WTC11 (cell line): Measurements from ENCODE around the gene PRKCSH. TPM values are rescaled to one million over a fixed set of nuclear protein-coding genes. Genes with fewer than 3 reads are reported as not detected.

Experiments
- ATAC-seq: fragments of 200-7000 bp; cut with Tn5 transposase; 2 replicates; pipeline ENCODE4 v1.10.0; 2021; ENCODE audit warnings: mild to moderate bottlenecking, moderate library complexity
- CTCF ChIA-PET: fragments of 300-600 bp; sonication (Branson Sonifier 250); formaldehyde crosslinking; loops from one replicate; lab custom pipeline; 2021; ENCODE audit warnings: antibody characterized with exemption; lab: Charles Lee
- POLR2A ChIA-PET: fragments of 350-600 bp; sonication (Branson Sonifier 250); formaldehyde crosslinking; loops from one replicate; lab custom pipeline; 2021; ENCODE audit warnings: antibody characterized with exemption; lab: Charles Lee
- DNase-seq: peaks from one replicate; pipeline ENCODE4 v3.0.0; 2021; ENCODE audit warnings: low spot score
- H3K27ac Mint-ChIP-seq: 2 replicates; pipeline ENCODE4 v1.8.0; 2021; ENCODE audit warnings: mixed read lengths
- H3K27me3 Mint-ChIP-seq: 2 replicates; pipeline ENCODE4 v1.8.0; 2021; ENCODE audit warnings: low read depth, mild to moderate bottlenecking, moderate library complexity, mixed read lengths
- H3K36me3 Mint-ChIP-seq: 2 replicates; pipeline ENCODE4 v1.8.0; 2021; ENCODE audit warnings: mixed read lengths
- H3K4me1 Mint-ChIP-seq: 2 replicates; pipeline ENCODE4 v1.8.0; 2022; ENCODE audit warnings: mixed read lengths
- H3K4me3 Mint-ChIP-seq: 2 replicates; pipeline ENCODE4 v1.8.0; 2021; ENCODE audit warnings: mild to moderate bottlenecking, moderate library complexity, mixed read lengths
- H3K9me3 Mint-ChIP-seq: 2 replicates; pipeline ENCODE4 v1.8.0; 2021; ENCODE audit warnings: mixed read lengths
- AR ChIP-seq: fragments of 250-450 bp; sonication (Bioruptor Pico); IDR thresholded peaks from 2 replicates; pipeline ENCODE4 v1.9.0; 2021; ENCODE audit warnings: mild to moderate bottlenecking
- ARID4B ChIP-seq: sonication (generic); formaldehyde crosslinking; IDR thresholded peaks from 2 replicates; pipeline ENCODE4 v1.8.0; 2023; ENCODE audit warnings: missing genetic modification reagents, mild to moderate bottlenecking, borderline replicate concordance
- EMX1 ChIP-seq: fragments of 250-450 bp; sonication (Bioruptor Pico); IDR thresholded peaks from 2 replicates; pipeline ENCODE4 v1.8.0; 2021; ENCODE audit warnings: mild to moderate bottlenecking
- ERG ChIP-seq: fragments of 250-450 bp; sonication (Bioruptor Pico); IDR thresholded peaks from 2 replicates; pipeline ENCODE4 v1.8.0; 2021; ENCODE audit warnings: mild to moderate bottlenecking
- FOXJ3 ChIP-seq: sonication (generic); formaldehyde crosslinking; IDR thresholded peaks from 2 replicates; pipeline ENCODE4 v1.9.0; 2021; ENCODE audit warnings: missing genetic modification reagents, mild to moderate bottlenecking, borderline replicate concordance
- HMGA2 ChIP-seq: fragments of 250-450 bp; sonication (Bioruptor Pico); IDR thresholded peaks from 2 replicates; pipeline ENCODE4 v1.4.0; 2021; ENCODE audit warnings: mild to moderate bottlenecking, moderate library complexity
- IRF2 ChIP-seq: sonication (generic); formaldehyde crosslinking; IDR thresholded peaks from 2 replicates; pipeline ENCODE4 v1.8.0; 2022; ENCODE audit warnings: low read depth, missing genetic modification reagents, borderline replicate concordance
- KAT7 ChIP-seq: sonication (generic); formaldehyde crosslinking; IDR thresholded peaks from 2 replicates; pipeline ENCODE4 v1.8.1; 2023; ENCODE audit warnings: missing genetic modification reagents, mild to moderate bottlenecking, borderline replicate concordance
- MAX ChIP-seq: sonication (generic); formaldehyde crosslinking; IDR thresholded peaks from 2 replicates; pipeline ENCODE4 v1.8.0; 2022; ENCODE audit warnings: mild to moderate bottlenecking, missing genetic modification reagents
- NFATC4 ChIP-seq: fragments of 250-450 bp; sonication (Bioruptor Pico); IDR thresholded peaks from 2 replicates; pipeline ENCODE4 v1.9.0; 2021; ENCODE audit warnings: mild to moderate bottlenecking
- NFE2L1 ChIP-seq: sonication (generic); formaldehyde crosslinking; IDR thresholded peaks from 2 replicates; pipeline ENCODE4 v1.8.1; 2023; ENCODE audit warnings: missing genetic modification reagents
- NR1H2 ChIP-seq: sonication (generic); formaldehyde crosslinking; IDR thresholded peaks from 2 replicates; pipeline ENCODE4 v1.9.0; 2021; ENCODE audit warnings: mild to moderate bottlenecking, moderate library complexity, missing genetic modification reagents
- RORB ChIP-seq: fragments of 250-450 bp; sonication (Bioruptor Pico); IDR thresholded peaks from 2 replicates; pipeline ENCODE4 v1.9.0; 2021; ENCODE audit warnings: mild to moderate bottlenecking
- SOX15 ChIP-seq: fragments of 250-450 bp; sonication (Bioruptor Pico); IDR thresholded peaks from 2 replicates; pipeline ENCODE4 v1.9.0; 2021; ENCODE audit warnings: mild to moderate bottlenecking
- SP1 ChIP-seq: sonication (generic); formaldehyde crosslinking; conservative IDR thresholded peaks from 2 replicates; pipeline ENCODE4 v1.8.1; 2022; ENCODE audit warnings: missing genetic modification reagents
- TEAD4 ChIP-seq: sonication (generic); formaldehyde crosslinking; IDR thresholded peaks from 2 replicates; pipeline ENCODE4 v1.8.0; 2022; ENCODE audit warnings: mild to moderate bottlenecking, missing genetic modification reagents
- TP53 ChIP-seq: sonication (generic); formaldehyde crosslinking; IDR thresholded peaks from 2 replicates; pipeline ENCODE4 v1.8.1; 2023; ENCODE audit warnings: mild to moderate bottlenecking, missing genetic modification reagents
- USF1 ChIP-seq: sonication (generic); formaldehyde crosslinking; IDR thresholded peaks from 2 replicates; pipeline ENCODE4 v1.8.0; 2022; ENCODE audit warnings: mild to moderate bottlenecking, missing genetic modification reagents
- USF2 ChIP-seq: sonication (generic); formaldehyde crosslinking; IDR thresholded peaks from 2 replicates; pipeline ENCODE4 v1.8.1; 2023; ENCODE audit warnings: mild to moderate bottlenecking, missing genetic modification reagents, moderate library complexity
- ZBTB43 ChIP-seq: sonication (generic); formaldehyde crosslinking; IDR thresholded peaks from 2 replicates; pipeline ENCODE4 v1.8.1; 2023; ENCODE audit warnings: mild to moderate bottlenecking, missing genetic modification reagents
- ZNF263 ChIP-seq: sonication (generic); formaldehyde crosslinking; IDR thresholded peaks from 2 replicates; pipeline ENCODE4 v1.8.1; 2022; ENCODE audit warnings: low read depth, mild to moderate bottlenecking, moderate library complexity, missing genetic modification reagents
- ZNF423 ChIP-seq: fragments of 250-450 bp; sonication (Bioruptor Pico); IDR thresholded peaks from 2 replicates; pipeline ENCODE4 v2.1.2; 2022; ENCODE audit warnings: mild to moderate bottlenecking, moderate library complexity
- ZSCAN18 ChIP-seq: fragments of 250-450 bp; sonication (Bioruptor Pico); IDR thresholded peaks from 2 replicates; pipeline ENCODE4 v2.1.2; 2022; ENCODE audit warnings: mild to moderate bottlenecking, moderate library complexity
- total RNA-seq: library from RNA; stranded (reverse); gene quantifications from 3 replicates; pipeline ENCODE4 v1.2.3, GENCODE V29; 2021

PRKCSH gene
- total RNA-seq, 1 experiment from 2014 or later, result 396 TPM

GRCh38 chr19:11423164-11423790 is 12.2 kb upstream of the PRKCSH start:
- DNase-seq, result no peak
- TF ChIP-seq IRF2 (CRISPR knock-in tag) (no peak), ZSCAN18 (CRISPR knock-in tag) (no peak), TP53 (CRISPR knock-in tag) (no peak), EMX1 (CRISPR knock-in tag) (no peak), ARID4B (no peak), KAT7 (no peak), TEAD4 (CRISPR knock-in tag) (no peak), MAX (no peak), SOX15 (CRISPR knock-in tag) (no peak), FOXJ3 (no peak), AR (CRISPR knock-in tag) (no peak)
- Mint-ChIP-seq H3K9me3 (no peaks in the 10 kb centered on the region), H3K4me1 (peaks cover 11% of the 10 kb centered on the region), H3K27ac (no peak overlapping the region; the same call in 1 of the 2 replicates), H3K27me3 (peaks cover 29% of the 10 kb centered on the region), H3K4me3 (peak overlapping the region; percentile 87), H3K36me3 (no peaks in the 10 kb centered on the region)
- POLR2A ChIA-PET, result interaction anchor here (1.2 to 7.8 kb wide), 6 partner anchors 12 to 84 kb away, joined by 3 to 115 read pairs (median 10); partner anchors contain the start of genes CCDC159, EPOR, ODAD3 and PRKCSH
- no peak for ATAC-seq
- CTCF ChIA-PET, result interaction anchor here (0.9 to 7.8 kb wide), 9 partner anchors 11 to 180 kb away, joined by 6 to 308 read pairs (median 11); partner anchors contain the start of genes CCDC159, EPOR, ODAD3 and PRKCSH

- ChIA-PET CTCF (interaction anchor here (0.6 to 7.8 kb wide), 6 partner anchors 11 to 180 kb away, joined by 3 to 308 read pairs (median 20); partner anchors contain the start of genes EPOR, ODAD3 and PRKCSH), POLR2A (interaction anchor here (7.8 kb wide), 1 partner anchor 42 kb away, joined by 115 read pairs; the partner anchor contains the start of gene EPOR)
- Mint-ChIP-seq H3K27me3 (peaks cover 29% of the 10 kb centered on the region), H3K4me1 (peaks cover 11% of the 10 kb centered on the region), H3K27ac (no peak overlapping the region), H3K4me3 (no peak overlapping the region), H3K36me3 (no peaks in the 10 kb centered on the region), H3K9me3 (no peaks in the 10 kb centered on the region)
- no peak for DNase-seq
- no peak for ATAC-seq
- TF ChIP-seq IRF2 (CRISPR knock-in tag) (no peak), ERG (no peak), NFATC4 (no peak), NR1H2 (no peak), HMGA2 (CRISPR knock-in tag) (no peak), USF2 (no peak), USF1 (CRISPR knock-in tag) (no peak), ZNF423 (CRISPR knock-in tag) (no peak), ZBTB43 (CRISPR knock-in tag) (no peak), ZNF263 (CRISPR knock-in tag) (no peak), NFE2L1 (CRISPR knock-in tag) (no peak), RORB (CRISPR knock-in tag) (no peak), SP1 (no peak)
Observed at GRCh38 chr19:11423791-11424181, 11.6 kb upstream of the PRKCSH start.
